Right lobe of liver (tissue), 4 donors: ENCODE measurements around the gene BSG.

ENCODE experiments used
- CTCF ChIP-seq, 4 donors: fragments of 200-600 bp in 3 of 4; fragments of 450-650 bp in 1 of 4; IDR thresholded peaks; one replicate each; pipeline versions ENCODE4 v1.5.1 to v1.8.0; 2016 to 2022; ENCODE audit warnings: antibody characterized with exemption in 4 of 4, mild to moderate bottlenecking in 2 of 4
- POLR2A ChIP-seq: fragments of 450-650 bp; IDR thresholded peaks from one replicate; pipeline ENCODE4 v1.6.1; 2017; ENCODE audit warnings: antibody characterized with exemption, mild to moderate bottlenecking
- donor health status: DM: no; HTN: no; CAD: no.
- donor health status: DM: no; HTN: no; CAD: no.
- donor health status: DM: no; HTN: yes; CAD: no.

- TF ChIP-seq CTCF (IDR thresholded peaks at IDR 0.05) = no peak
- TF ChIP-seq POLR2A = no peak
These were observed 30.1 kb upstream of the BSG start for GRCh38 chr19:542173-542866.
